Body of pancreas (tissue), 4 donors: ENCODE measurements around the gene NANOS1. TPM values are rescaled to one million over a fixed set of nuclear protein-coding genes. Genes with fewer than 3 reads are reported as not detected.

Source experiments
- ATAC-seq: fragments of 150-250 bp; one replicate; pipeline ENCODE4 v1.9.1; 2016
- DNase-seq, 4 donors: peaks; one replicate each; pipeline ENCODE4 v3.0.0-alpha.2; 2019
- H3K27ac ChIP-seq, 4 donors: fragments of 200-600 bp; sonication (generic); 1 replicate in 3 of 4; 2 replicates in 1 of 4; pipeline versions ENCODE4 v1.5.1 to v1.6.1; 2016 to 2019; ENCODE audit warnings: mild to moderate bottlenecking in 1 of 4, mixed read lengths in 1 of 4, moderate library complexity in 1 of 4
- H3K27me3 ChIP-seq, 2 donors: fragments of 200-600 bp; sonication (generic); one replicate each; pipeline ENCODE4 v1.6.0; 2016; ENCODE audit warnings: mild to moderate bottlenecking in 1 of 2
- H3K36me3 ChIP-seq, 2 donors: fragments of 200-600 bp; sonication (generic); replicated peaks in 1 of 2; 2 replicates each; pipeline ENCODE4 v1.5.1; 2016; ENCODE audit warnings: low read depth in 2 of 2; ENCODE audit not compliant: insufficient read depth in 1 of 2
- H3K4me1 ChIP-seq: fragments of 200-600 bp; sonication (generic); one replicate; pipeline ENCODE4 v1.6.0; 2016
- H3K4me3 ChIP-seq, 2 donors: fragments of 200-600 bp; sonication (generic); 1 replicate in 1 of 2; 2 replicates in 1 of 2; pipeline ENCODE4 v1.5.1; 2016 to 2019
- H3K9me3 ChIP-seq, 3 donors: fragments of 200-600 bp; sonication (generic); 1 replicate in 2 of 3; 2 replicates in 1 of 3; pipeline ENCODE4 v1.5.1; 2016
- POLR2A ChIP-seq, 3 donors: fragments of 450-650 bp; IDR thresholded peaks; one replicate each; pipeline ENCODE4 v1.6.1; 2016; ENCODE audit warnings: antibody characterized with exemption in 3 of 3, mild to moderate bottlenecking in 2 of 3
- WGBS, 2 donors: methylation state at CpG; one replicate each; pipeline ENCODE4 v1.1.5; 2017; 5-methylcytosine and 5-hydroxymethylcytosine counted together
- intact Hi-C: fragments of 100-400 bp; cut with DNase I; formaldehyde crosslinking; loops from one replicate; pipeline ENCODE4 v1.15.1; 2023
- total RNA-seq, 2 donors: library from RNA; depleted of rRNA; stranded (reverse); fragments of >200 nt; gene quantifications; one replicate each; pipeline ENCODE4 v1.1.0, GENCODE V29; 2016
- TF ChIP-seq, protein P1 (sequence below), 7 experiments: fragments of 450-650 bp in 4 of 7; fragments of 200-600 bp in 3 of 7; sonication (generic) in 3 of 7; IDR thresholded peaks; one replicate each; pipeline ENCODE4 v1.5.1; 2016 to 2019; ENCODE audit warnings: antibody characterized with exemption in 7 of 7

Gene NANOS1
- total RNA-seq, 2 donors from 2014 or later = 4.4 to 9.9 TPM

DNA sequence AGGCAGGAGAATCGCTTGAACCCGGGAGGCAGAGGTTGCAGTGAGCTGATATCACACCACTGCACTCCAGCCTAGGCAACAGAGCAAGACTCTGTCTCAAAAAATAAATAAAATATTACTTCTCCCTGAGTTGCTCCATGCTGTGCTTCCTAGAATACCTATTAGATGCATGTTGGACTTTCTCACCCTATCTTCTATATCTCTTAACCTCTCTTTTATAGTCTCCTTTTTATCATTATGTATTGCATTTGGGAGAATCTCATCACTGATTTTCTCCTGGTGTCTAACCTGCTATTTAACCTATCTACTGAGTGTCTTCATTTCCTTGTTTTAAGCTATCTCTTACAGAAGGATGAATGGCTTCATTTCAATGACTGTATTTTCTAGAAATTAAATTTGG lies 32.1 kb upstream of the NANOS1 start:
- no peak overlapping the region for H3K4me3 ChIP-seq
- DNase-seq (no peak), ATAC-seq (no peak)
- H3K36me3 ChIP-seq = no peaks in the 10 kb centered on the region
- H3K9me3 ChIP-seq = no peaks in the 10 kb centered on the region
- H3K4me1 ChIP-seq = peaks cover 6% of the 10 kb centered on the region
- H3K27ac ChIP-seq = no peak overlapping the region
- WGBS, 2 donors = 87 to 100% methylated on average over 2 of the region's 2 CpGs
- TF ChIP-seq, protein P1, sequence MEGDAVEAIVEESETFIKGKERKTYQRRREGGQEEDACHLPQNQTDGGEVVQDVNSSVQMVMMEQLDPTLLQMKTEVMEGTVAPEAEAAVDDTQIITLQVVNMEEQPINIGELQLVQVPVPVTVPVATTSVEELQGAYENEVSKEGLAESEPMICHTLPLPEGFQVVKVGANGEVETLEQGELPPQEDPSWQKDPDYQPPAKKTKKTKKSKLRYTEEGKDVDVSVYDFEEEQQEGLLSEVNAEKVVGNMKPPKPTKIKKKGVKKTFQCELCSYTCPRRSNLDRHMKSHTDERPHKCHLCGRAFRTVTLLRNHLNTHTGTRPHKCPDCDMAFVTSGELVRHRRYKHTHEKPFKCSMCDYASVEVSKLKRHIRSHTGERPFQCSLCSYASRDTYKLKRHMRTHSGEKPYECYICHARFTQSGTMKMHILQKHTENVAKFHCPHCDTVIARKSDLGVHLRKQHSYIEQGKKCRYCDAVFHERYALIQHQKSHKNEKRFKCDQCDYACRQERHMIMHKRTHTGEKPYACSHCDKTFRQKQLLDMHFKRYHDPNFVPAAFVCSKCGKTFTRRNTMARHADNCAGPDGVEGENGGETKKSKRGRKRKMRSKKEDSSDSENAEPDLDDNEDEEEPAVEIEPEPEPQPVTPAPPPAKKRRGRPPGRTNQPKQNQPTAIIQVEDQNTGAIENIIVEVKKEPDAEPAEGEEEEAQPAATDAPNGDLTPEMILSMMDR (IDR thresholded peaks at IDR 0.05) = no peak
- no peak for TF ChIP-seq POLR2A (IDR thresholded peaks at IDR 0.05)
- no peaks in the 10 kb centered on the region for H3K27me3 ChIP-seq
- intact Hi-C loops = no loop called here

DNA sequence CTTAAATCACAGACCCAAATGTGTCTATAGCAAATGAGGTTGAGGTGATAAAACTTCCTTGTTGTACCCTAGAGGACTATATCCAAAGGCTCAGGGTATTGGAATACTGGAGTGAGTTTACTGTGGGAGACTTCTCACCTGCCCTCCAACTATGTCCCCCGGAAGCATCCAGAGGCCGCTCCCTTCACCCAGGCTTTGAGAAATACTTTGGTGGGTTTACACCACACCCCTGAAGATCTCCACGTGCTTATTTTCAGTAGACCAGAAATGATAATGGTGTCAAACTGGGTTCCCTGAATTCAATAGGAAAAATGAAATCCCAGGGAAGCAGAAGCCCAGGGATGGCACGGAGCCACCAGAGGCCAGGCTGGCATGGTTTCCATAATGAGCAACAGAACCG lies 31.3 kb upstream of the NANOS1 start:
- Histone ChIP-seq H3K27me3 (no peaks in the 10 kb centered on the region), H3K4me1 (peaks cover 6% of the 10 kb centered on the region), H3K27ac (no peak overlapping the region), H3K9me3 (no peaks in the 10 kb centered on the region), H3K36me3 (no peaks in the 10 kb centered on the region), H3K4me3 (no peak overlapping the region)
- WGBS, 2 donors = 79 to 82% methylated on average over 5 of the region's 5 CpGs
- TF ChIP-seq, protein P1 (IDR thresholded peaks at IDR 0.05) = no peak
- no peak for TF ChIP-seq POLR2A (IDR thresholded peaks at IDR 0.05)
- ATAC-seq (no peak), DNase-seq (no peak)
- intact Hi-C loops = no loop called here

DNA sequence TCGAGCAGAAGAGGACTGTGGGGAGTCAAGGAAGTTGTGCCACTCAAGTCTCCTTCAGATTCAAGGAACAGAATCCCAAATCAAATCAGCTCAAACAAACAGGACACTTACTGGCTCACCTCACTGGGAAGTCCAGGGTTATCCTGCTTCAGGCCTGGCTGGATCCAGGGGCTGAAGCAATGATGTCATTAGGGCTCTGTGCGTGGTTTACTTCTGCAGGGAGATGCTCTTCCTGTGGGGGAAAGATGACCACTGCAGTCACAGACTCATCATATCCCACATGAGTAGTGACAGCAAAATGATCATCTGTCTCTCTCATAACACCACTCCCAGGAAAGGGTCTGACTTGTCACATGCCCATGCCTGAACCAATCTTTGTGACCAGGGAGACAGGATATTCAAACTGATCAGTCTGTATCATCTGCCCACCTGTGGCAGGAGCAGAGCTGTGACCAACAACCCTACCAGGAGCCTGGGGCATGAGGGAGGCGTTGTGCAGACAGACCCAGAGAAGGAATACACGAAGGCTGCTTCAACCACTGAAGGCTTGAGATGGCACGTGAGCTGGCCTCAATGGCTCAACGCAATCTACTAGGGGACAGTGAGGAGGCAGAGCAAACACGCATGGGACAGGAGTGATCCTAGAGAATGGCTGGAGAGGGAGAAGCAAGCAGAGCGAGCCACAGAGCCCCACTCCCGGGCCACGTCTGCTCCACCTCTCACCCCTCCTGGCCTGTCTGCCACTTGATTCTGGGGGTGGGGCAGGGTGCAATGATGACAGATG lies 27.6 kb upstream of the NANOS1 start:
- ATAC-seq = no peak
- no peak for DNase-seq
- 88 to 90% methylated on average over 10 of the region's 10 CpGs for WGBS, 2 donors
- no peaks in the 10 kb centered on the region for H3K36me3 ChIP-seq
- H3K27ac ChIP-seq = no peak overlapping the region
- no peak overlapping the region for H3K4me3 ChIP-seq
- TF ChIP-seq POLR2A (IDR thresholded peaks at IDR 0.05) = no peak
- TF ChIP-seq, protein P1 (IDR thresholded peaks at IDR 0.05) = no peak
- no peaks in the 10 kb centered on the region for H3K27me3 ChIP-seq
- no peaks in the 10 kb centered on the region for H3K9me3 ChIP-seq
- intact Hi-C loops = no loop called here
- H3K4me1 ChIP-seq = peaks cover 9% of the 10 kb centered on the region

DNA sequence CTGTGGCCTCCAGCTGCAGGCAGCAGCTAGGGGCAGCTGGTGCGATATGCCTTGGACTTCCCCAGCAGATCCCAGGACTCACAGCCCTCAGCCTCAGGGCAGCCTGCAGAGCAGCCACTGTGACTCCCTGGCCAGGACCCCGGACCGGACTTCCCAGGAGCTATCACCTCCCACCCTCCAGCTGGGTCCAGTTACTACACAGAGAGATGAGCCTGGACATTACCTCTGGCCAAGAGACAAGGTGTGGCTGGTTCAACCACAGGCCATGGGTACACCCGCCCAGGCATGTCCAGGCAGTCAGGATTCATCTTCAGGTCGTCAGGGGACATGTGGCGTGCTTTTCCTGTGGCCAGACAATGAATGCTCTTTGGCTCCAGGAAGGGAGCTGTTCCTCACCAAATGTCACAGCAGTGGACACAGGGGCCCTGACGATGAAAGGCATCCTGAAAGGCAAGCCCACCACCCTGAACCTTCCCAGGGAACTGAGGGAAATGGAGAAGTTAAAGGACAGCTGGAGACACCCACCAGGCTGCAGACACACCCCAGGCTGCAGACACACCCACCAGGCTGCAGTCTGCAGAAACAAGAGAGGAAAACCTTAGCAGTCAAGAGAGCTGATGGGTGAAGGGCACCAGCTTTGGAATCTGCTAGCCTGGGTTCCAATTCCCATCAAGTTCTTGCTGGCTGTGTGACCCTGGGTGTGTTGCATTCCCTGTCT lies 25.8 kb upstream of the NANOS1 start:
- TF ChIP-seq, protein P1 (IDR thresholded peaks at IDR 0.05) = no peak
- no peak for TF ChIP-seq POLR2A (IDR thresholded peaks at IDR 0.05)
- Histone ChIP-seq H3K4me1 (peaks cover 13% of the 10 kb centered on the region), H3K36me3 (no peaks in the 10 kb centered on the region), H3K4me3 (no peak overlapping the region), H3K27ac (no peak overlapping the region), H3K9me3 (no peaks in the 10 kb centered on the region), H3K27me3 (no peaks in the 10 kb centered on the region)
- ATAC-seq (no peak), DNase-seq (no peak)
- intact Hi-C loops = no loop called here
- 65 to 81% methylated on average over 6 to 7 of the region's 7 CpGs for WGBS, 2 donors
